SK-N-SH treated with all-trans-retinoic acid at 6 μM for 48 hours (cell line): ENCODE results near the gene PPFIBP1.

ENCODE experiments used
- ATAC-seq: fragments of 200-7000 bp; cut with Tn5 transposase; 3 replicates; pipeline ENCODE4 v1.9.1; 2020; ENCODE audit warnings: mild to moderate bottlenecking, moderate library complexity
- ARNTL ChIP-seq: fragments of 450-650 bp; formaldehyde crosslinking; IDR thresholded peaks from 2 replicates; pipeline ENCODE4 v1.5.0; 2020; ENCODE audit warnings: low read depth, mild to moderate bottlenecking, moderate library complexity, borderline replicate concordance
- BACH2 ChIP-seq: fragments of 250-450 bp; sonication (Bioruptor Pico); IDR thresholded peaks from 2 replicates; pipeline ENCODE4 v1.9.0; 2021; ENCODE audit warnings: mild to moderate bottlenecking, borderline replicate concordance
- CREB5 ChIP-seq: fragments of 250-450 bp; sonication (Bioruptor Pico); IDR thresholded peaks from 2 replicates; pipeline ENCODE4 v1.5.1; 2020; ENCODE audit warnings: low read depth, mild to moderate bottlenecking, moderate library complexity
- CSDC2 ChIP-seq: fragments of 250-450 bp; sonication (Bioruptor Pico); IDR thresholded peaks from 2 replicates; pipeline ENCODE4 v1.5.0; 2020; ENCODE audit warnings: mild to moderate bottlenecking, moderate library complexity
- CSRNP3 ChIP-seq: fragments of 250-450 bp; sonication (Bioruptor Pico); IDR thresholded peaks from 2 replicates; pipeline ENCODE4 v1.5.1; 2021; ENCODE audit warnings: mild to moderate bottlenecking, moderate library complexity
- ESRRG ChIP-seq: fragments of 250-450 bp; sonication (Bioruptor Pico); IDR thresholded peaks from 2 replicates; pipeline ENCODE4 v1.6.1; 2021; ENCODE audit warnings: mild to moderate bottlenecking
- GLIS3 ChIP-seq: fragments of 250-450 bp; sonication (Bioruptor Pico); IDR thresholded peaks from 2 replicates; pipeline ENCODE4 v1.5.0; 2020; ENCODE audit warnings: mild to moderate bottlenecking, moderate library complexity
- ISL1 ChIP-seq: fragments of 250-450 bp; sonication (Bioruptor Pico); IDR thresholded peaks from 2 replicates; pipeline ENCODE4 v2.1.2; 2022; ENCODE audit warnings: mild to moderate bottlenecking, moderate library complexity
- PATZ1 ChIP-seq: fragments of 250-450 bp; sonication (Bioruptor Pico); IDR thresholded peaks from 2 replicates; pipeline ENCODE4 v1.8.0; 2020; ENCODE audit warnings: mild to moderate bottlenecking, moderate library complexity, borderline replicate concordance
- POU6F1 ChIP-seq: fragments of 250-450 bp; sonication (Bioruptor Pico); IDR thresholded peaks from 2 replicates; pipeline ENCODE4 v1.8.0; 2021; ENCODE audit warnings: low read depth, mild to moderate bottlenecking, moderate library complexity, borderline replicate concordance
- PPARA ChIP-seq: fragments of 250-450 bp; sonication (Bioruptor Pico); IDR thresholded peaks from 2 replicates; pipeline ENCODE4 v1.5.0; 2020; ENCODE audit warnings: mild to moderate bottlenecking, borderline replicate concordance
- SNAI2 ChIP-seq: fragments of 250-450 bp; sonication (Bioruptor Pico); IDR thresholded peaks from 2 replicates; pipeline ENCODE4 v1.5.0; 2020; ENCODE audit warnings: mild to moderate bottlenecking, moderate library complexity
- TCF4 ChIP-seq: fragments of 250-450 bp; sonication (Bioruptor Pico); IDR thresholded peaks from 2 replicates; pipeline ENCODE4 v1.8.0; 2021; ENCODE audit warnings: mild to moderate bottlenecking, moderate library complexity, borderline replicate concordance
- TSHZ2 ChIP-seq: fragments of 250-450 bp; sonication (Bioruptor Pico); IDR thresholded peaks from 2 replicates; pipeline ENCODE4 v1.5.0; 2020; ENCODE audit warnings: mild to moderate bottlenecking, moderate library complexity
- ZC3H10 ChIP-seq: fragments of 250-450 bp; sonication (Bioruptor Pico); IDR thresholded peaks from 2 replicates; pipeline ENCODE4 v1.5.1; 2021; ENCODE audit warnings: mild to moderate bottlenecking, moderate library complexity
- ZFP3 ChIP-seq: fragments of 250-450 bp; sonication (Bioruptor Pico); IDR thresholded peaks from 2 replicates; pipeline ENCODE4 v1.5.0; 2020; ENCODE audit warnings: mild to moderate bottlenecking, moderate library complexity
- ZFP30 ChIP-seq: fragments of 450-650 bp; formaldehyde crosslinking; IDR thresholded peaks from 2 replicates; pipeline ENCODE4 v1.5.0; 2022; ENCODE audit warnings: mild to moderate bottlenecking, moderate library complexity
- ZNF565 ChIP-seq: fragments of 450-650 bp; formaldehyde crosslinking; conservative IDR thresholded peaks from 2 replicates; pipeline ENCODE4 v1.5.0; 2020; ENCODE audit warnings: low read depth, mild to moderate bottlenecking, moderate library complexity
- ZNF70 ChIP-seq: fragments of 450-650 bp; formaldehyde crosslinking; IDR thresholded peaks from 2 replicates; pipeline ENCODE4 v1.5.0; 2020; ENCODE audit warnings: mild to moderate bottlenecking, moderate library complexity
- ZNF8 ChIP-seq: fragments of 450-650 bp; formaldehyde crosslinking; IDR thresholded peaks from 2 replicates; pipeline ENCODE4 v1.5.0; 2020; ENCODE audit warnings: mild to moderate bottlenecking, moderate library complexity

Gene PPFIBP1

GRCh38 chr12:27667540-27667939, 143.5 kb downstream of the PPFIBP1 start (continued):
- TF ChIP-seq TSHZ2 (no peak), ZNF565 (CRISPR knock-in tag) (no peak), POU6F1 (no peak), ZNF70 (no peak)

GRCh38 chr12:27672051-27672450, 148.0 kb downstream of the PPFIBP1 start:
- no peak for ATAC-seq

More at GRCh38 chr12:27672051-27672450, 148.0 kb downstream of the PPFIBP1 start:
- TF ChIP-seq GLIS3 (CRISPR knock-in tag), result no peak
- TF ChIP-seq ZNF565 (CRISPR knock-in tag), result no peak
- no peak for TF ChIP-seq CSDC2 (CRISPR knock-in tag)
- no peak for TF ChIP-seq SNAI2 (CRISPR knock-in tag)
- TF ChIP-seq POU6F1, result no peak
- no peak for TF ChIP-seq ZC3H10 (CRISPR knock-in tag)
- TF ChIP-seq CREB5 (CRISPR knock-in tag), result no peak
- no peak for TF ChIP-seq PATZ1
- no peak for TF ChIP-seq CSRNP3 (CRISPR knock-in tag)
- no peak for TF ChIP-seq ZNF8 (CRISPR knock-in tag)
- TF ChIP-seq ISL1 (CRISPR knock-in tag), result no peak
- TF ChIP-seq PPARA (CRISPR knock-in tag), result no peak
- no peak for TF ChIP-seq ESRRG
- TF ChIP-seq TCF4 (CRISPR knock-in tag), result no peak
- no peak for TF ChIP-seq ZFP30
- no peak for TF ChIP-seq ARNTL (CRISPR knock-in tag)
- no peak for TF ChIP-seq BACH2 (CRISPR knock-in tag)
- TF ChIP-seq ZFP3, result no peak
- no peak for TF ChIP-seq ZNF70
- TF ChIP-seq TSHZ2, result no peak
